Esophagus muscularis mucosa (tissue), 4 donors: ENCODE results near the gene ATP13A3. TPM values are rescaled to one million over a fixed set of nuclear protein-coding genes. Genes with fewer than 3 reads are reported as not detected.

Experiments used
- DNase-seq: peaks from one replicate; pipeline ENCODE4 v3.0.0-alpha.2; 2017; ENCODE audit errors: extremely low spot score
- H3K27ac ChIP-seq, 4 donors: fragments of 200-600 bp; sonication (generic); replicated peaks in 1 of 4; 1 replicate in 3 of 4; 2 replicates in 1 of 4; pipeline ENCODE4 v1.5.1; 2016 to 2019; ENCODE audit warnings: mild to moderate bottlenecking in 1 of 4
- H3K27me3 ChIP-seq, 4 donors: fragments of 200-600 bp; sonication (generic); one replicate each; pipeline versions ENCODE4 v1.5.1 to v1.6.0; 2016 to 2019
- H3K36me3 ChIP-seq, 4 donors: fragments of 200-600 bp; sonication (generic); one replicate each; pipeline ENCODE4 v1.5.1; 2016 to 2019
- H3K4me1 ChIP-seq, 4 donors: fragments of 200-600 bp; sonication (generic); one replicate each; pipeline ENCODE4 v1.5.1; 2016 to 2019
- H3K4me3 ChIP-seq, 4 donors: fragments of 200-600 bp; sonication (generic); 1 replicate in 2 of 4; 2 replicates in 2 of 4; pipeline ENCODE4 v1.5.1; 2016 to 2019; ENCODE audit warnings: mild to moderate bottlenecking in 4 of 4, moderate library complexity in 1 of 4
- H3K9me3 ChIP-seq, 4 donors: fragments of 200-600 bp; sonication (generic); 1 replicate in 3 of 4; 2 replicates in 1 of 4; pipeline ENCODE4 v1.5.1; 2016 to 2019
- CTCF ChIP-seq, 3 experiments: fragments of 200-600 bp in 2 of 3; fragments of 450-650 bp in 1 of 3; sonication (generic) in 2 of 3; IDR thresholded peaks; one replicate each; pipeline ENCODE4 v1.5.1; 2017 to 2019; ENCODE audit warnings: antibody characterized with exemption in 3 of 3, mild to moderate bottlenecking in 2 of 3, moderate library complexity in 1 of 3
- EP300 ChIP-seq: sonication (generic); formaldehyde crosslinking; IDR thresholded peaks from one replicate; pipeline ENCODE4 v1.6.1; 2017; ENCODE audit warnings: antibody characterized with exemption
- POLR2A ChIP-seq: fragments of 450-650 bp; IDR thresholded peaks from one replicate; pipeline ENCODE4 v1.6.1; 2017; ENCODE audit warnings: antibody characterized with exemption, moderate library complexity, mild to moderate bottlenecking, low read depth
- POLR2AphosphoS5 ChIP-seq, 2 donors: sonication (generic); formaldehyde crosslinking; IDR thresholded peaks; one replicate each; pipeline ENCODE4 v1.6.1; 2017; ENCODE audit warnings: antibody characterized with exemption in 2 of 2
- WGBS: methylation state at CpG from one replicate; pipeline ENCODE4 v1.1.5; 2018; 5-methylcytosine and 5-hydroxymethylcytosine counted together
- intact Hi-C: fragments of 100-400 bp; cut with DNase I; formaldehyde crosslinking; loops from one replicate; pipeline ENCODE4 v1.15.1; 2023
- total RNA-seq, 4 donors: library from RNA; depleted of rRNA; stranded (reverse); fragments of >200 nt; gene quantifications; one replicate each; pipeline versions ENCODE4 v1.1.0 to v1.2.1, GENCODE V29; 2016

The ATP13A3 gene
- total RNA-seq, 4 donors from 2014 or later: 74.7 to 167 (median 91.0) TPM

DNA sequence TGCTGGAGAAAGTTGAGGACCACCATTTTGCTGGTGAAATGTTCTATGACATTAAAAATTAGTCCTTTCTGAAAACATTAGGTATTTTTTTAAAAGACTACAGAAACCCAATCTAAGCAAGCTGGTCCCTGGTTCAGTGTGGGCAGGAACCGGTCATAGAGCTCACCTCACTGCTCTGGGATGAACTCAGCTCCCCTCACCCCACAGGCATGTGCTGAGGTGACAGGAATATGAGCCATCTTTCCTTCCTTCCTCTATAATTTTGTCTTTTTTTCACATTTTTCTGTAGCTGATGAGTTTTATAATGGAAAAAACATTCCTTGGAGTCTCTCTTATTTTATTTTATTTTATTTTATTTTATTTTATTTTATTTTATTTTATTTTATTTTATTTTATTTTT is 109.1 kb downstream of the ATP13A3 start:
- WGBS: 80% methylated on average over 1 of the region's 1 CpG
- no peak overlapping the region for H3K27ac ChIP-seq

GRCh38 chr3:194376241-194376560 is 110.6 kb downstream of the ATP13A3 start:
- Histone ChIP-seq H3K27me3 (peaks cover 0 to 43% (median 0%) of the 10 kb centered on the region in 4 donors), H3K9me3 (no peaks in the 10 kb centered on the region), H3K4me3 (no peak overlapping the region), H3K36me3 (no peaks in the 10 kb centered on the region), H3K27ac (no peak overlapping the region), H3K4me1 (no peaks in the 10 kb centered on the region)
- intact Hi-C loops: no loop called here
- DNase-seq: no peak
- 86% methylated on average over 10 of the region's 10 CpGs for WGBS
- TF ChIP-seq POLR2AphosphoS5 (IDR thresholded peaks at IDR 0.05) (no peak), CTCF (IDR thresholded peaks at IDR 0.05) (no peak), POLR2A (no peak), EP300 (no peak)

More for the DNA sequence above, 109.1 kb downstream of the ATP13A3 start:
- Histone ChIP-seq H3K36me3 (no peaks in the 10 kb centered on the region), H3K4me1 (no peaks in the 10 kb centered on the region), H3K27me3 (peaks cover 0 to 36% (median 0%) of the 10 kb centered on the region in 4 donors), H3K9me3 (no peaks in the 10 kb centered on the region), H3K4me3 (no peak overlapping the region)
- no peak for TF ChIP-seq EP300
- no peak for TF ChIP-seq CTCF (IDR thresholded peaks at IDR 0.05)
- no peak for TF ChIP-seq POLR2A
- TF ChIP-seq POLR2AphosphoS5 (IDR thresholded peaks at IDR 0.05): no peak
- no peak for DNase-seq
- intact Hi-C loops: no loop called here

DNA sequence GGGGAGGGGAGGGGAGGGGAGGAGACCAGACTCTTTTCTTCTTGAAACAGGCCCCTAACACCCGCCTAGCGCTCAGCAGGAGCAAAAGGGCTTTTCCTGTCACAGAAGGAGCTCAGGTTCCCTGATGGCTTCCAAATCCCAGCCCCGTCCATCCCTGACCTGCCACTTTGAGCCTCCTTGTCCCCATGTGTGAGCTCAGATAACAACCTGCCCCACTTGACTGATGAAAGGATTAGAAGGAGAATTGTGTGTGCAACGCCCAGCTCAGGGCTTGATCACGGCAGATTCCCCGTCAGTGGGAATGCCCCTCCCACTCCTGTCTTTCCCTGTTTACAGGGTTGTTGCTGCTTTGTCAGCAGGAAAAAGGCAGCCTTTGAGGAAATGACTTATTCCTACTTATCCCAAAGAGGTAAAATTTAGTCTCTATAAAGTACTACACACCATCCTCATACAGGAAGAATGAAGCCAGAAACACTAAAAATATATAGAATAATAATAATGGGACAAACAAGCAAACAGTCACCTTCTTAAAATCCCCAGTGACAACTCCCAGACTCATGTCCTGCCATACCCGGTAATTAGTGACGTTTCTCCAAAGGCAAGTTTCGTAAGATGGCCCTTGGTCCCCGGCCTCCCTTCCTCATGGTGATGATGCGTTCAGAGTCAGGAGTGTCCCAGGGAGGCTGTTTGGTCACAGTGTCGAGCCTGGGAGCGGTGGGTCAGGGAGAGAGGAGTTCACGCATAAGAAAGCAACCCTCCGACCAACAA is 111.1 kb downstream of the ATP13A3 start:
- WGBS: 57% methylated on average over 12 of the region's 15 CpGs
- intact Hi-C loops: no loop called here
- DNase-seq: no peak
- Histone ChIP-seq H3K9me3 (no peaks in the 10 kb centered on the region), H3K36me3 (no peaks in the 10 kb centered on the region), H3K27me3 (peaks cover 0 to 47% (median 0%) of the 10 kb centered on the region in 4 donors), H3K27ac (no peak overlapping the region), H3K4me3 (no peak overlapping the region), H3K4me1 (no peaks in the 10 kb centered on the region)
- TF ChIP-seq EP300: no peak
- no peak for TF ChIP-seq POLR2AphosphoS5 (IDR thresholded peaks at IDR 0.05)

DNA sequence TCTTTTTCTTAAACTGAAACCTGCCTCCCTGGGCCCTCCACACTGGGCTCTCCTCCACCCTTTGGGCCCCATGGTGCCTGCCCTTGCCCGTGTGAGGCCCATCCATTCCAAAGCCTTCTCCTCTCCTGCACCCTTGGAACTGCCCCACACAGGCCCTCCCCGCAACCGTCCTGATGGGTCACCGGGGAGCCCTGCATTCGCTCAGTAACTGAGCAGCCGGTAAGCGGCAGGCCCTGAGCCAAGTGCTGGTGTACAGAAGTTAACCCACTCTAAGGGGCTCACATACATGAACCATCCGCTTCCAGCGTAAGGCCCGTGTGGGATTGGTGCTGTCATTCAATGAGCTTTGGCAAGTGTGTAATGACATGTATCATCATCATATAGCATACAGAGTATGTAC is 111.9 kb downstream of the ATP13A3 start:
- no peak overlapping the region for H3K27ac ChIP-seq
- H3K4me3 ChIP-seq: no peak overlapping the region
- 63% methylated on average over 10 of the region's 10 CpGs for WGBS
- DNase-seq: no peak
- TF ChIP-seq POLR2AphosphoS5 (IDR thresholded peaks at IDR 0.05): no peak
- no peaks in the 10 kb centered on the region for H3K36me3 ChIP-seq
- peaks cover 0 to 3% (median 1%) of the 10 kb centered on the region in 4 donors for H3K4me1 ChIP-seq
- intact Hi-C loops: no loop called here
- peaks cover 0 to 49% (median 0%) of the 10 kb centered on the region in 4 donors for H3K27me3 ChIP-seq
- H3K9me3 ChIP-seq: no peaks in the 10 kb centered on the region

GRCh38 chr3:194373899-194374298 is 112.9 kb downstream of the ATP13A3 start:
- Histone ChIP-seq H3K4me1 (peaks cover 0 to 13% (median 6%) of the 10 kb centered on the region in 4 donors), H3K36me3 (no peaks in the 10 kb centered on the region), H3K27ac (no peak overlapping the region), H3K9me3 (no peaks in the 10 kb centered on the region), H3K4me3 (no peak overlapping the region), H3K27me3 (peaks cover 0 to 55% (median 0%) of the 10 kb centered on the region in 4 donors)
- intact Hi-C loops: no loop called here
- DNase-seq: no peak
- WGBS: 79% methylated on average over 8 of the region's 8 CpGs
- no peak for TF ChIP-seq POLR2A
- TF ChIP-seq POLR2AphosphoS5 (IDR thresholded peaks at IDR 0.05): no peak
- TF ChIP-seq EP300: no peak
- no peak for TF ChIP-seq CTCF (IDR thresholded peaks at IDR 0.05)
